Tibial artery (tissue), 4 donors: ENCODE measurements around the gene XIRP1.

Experiments used
- DNase-seq, 2 donors: peaks; one replicate each; pipeline ENCODE4 v3.0.0-alpha.2; 2019
- H3K27ac ChIP-seq, 2 donors: fragments of 200-600 bp; sonication (generic) in 1 of 2; 1 replicate in 1 of 2; 2 replicates in 1 of 2; pipeline ENCODE4 v1.5.1; 2018 to 2019; ENCODE audit warnings: mild to moderate bottlenecking in 1 of 2
- H3K27me3 ChIP-seq, 2 donors: fragments of 200-600 bp; sonication (generic) in 1 of 2; one replicate each; pipeline versions ENCODE4 v1.5.1 to v1.6.0; 2016 to 2019
- H3K36me3 ChIP-seq, 3 donors: fragments of 200-600 bp; sonication (generic) in 2 of 3; one replicate each; pipeline ENCODE4 v1.5.1; 2016 to 2019; ENCODE audit warnings: mild to moderate bottlenecking in 2 of 3
- H3K4me1 ChIP-seq, 4 donors: fragments of 200-600 bp; sonication (generic) in 2 of 4; 1 replicate in 3 of 4; 2 replicates in 1 of 4; pipeline ENCODE4 v1.5.1; 2016 to 2019
- H3K4me3 ChIP-seq, 2 donors: fragments of 200-600 bp; sonication (generic) in 1 of 2; 1 replicate in 1 of 2; 2 replicates in 1 of 2; pipeline ENCODE4 v1.5.1; 2018 to 2019; ENCODE audit warnings: mild to moderate bottlenecking in 2 of 2
- H3K9me3 ChIP-seq, 3 donors: fragments of 200-600 bp; sonication (generic) in 1 of 3; one replicate each; pipeline ENCODE4 v1.5.1; 2016 to 2019
- intact Hi-C: fragments of 100-400 bp; cut with DNase I; formaldehyde crosslinking; loops from one replicate; pipeline ENCODE4 v1.15.0; 2023; ENCODE audit warnings: low total_unique reads
- TF ChIP-seq, protein P1 (sequence below), 2 experiments: fragments of 200-600 bp in 1 of 2; fragments of 450-650 bp in 1 of 2; IDR thresholded peaks; one replicate each; pipeline ENCODE4 v1.5.1; 2017 to 2019; ENCODE audit warnings: antibody characterized with exemption in 2 of 2, mild to moderate bottlenecking in 1 of 2, moderate library complexity in 1 of 2

XIRP1 gene

DNA sequence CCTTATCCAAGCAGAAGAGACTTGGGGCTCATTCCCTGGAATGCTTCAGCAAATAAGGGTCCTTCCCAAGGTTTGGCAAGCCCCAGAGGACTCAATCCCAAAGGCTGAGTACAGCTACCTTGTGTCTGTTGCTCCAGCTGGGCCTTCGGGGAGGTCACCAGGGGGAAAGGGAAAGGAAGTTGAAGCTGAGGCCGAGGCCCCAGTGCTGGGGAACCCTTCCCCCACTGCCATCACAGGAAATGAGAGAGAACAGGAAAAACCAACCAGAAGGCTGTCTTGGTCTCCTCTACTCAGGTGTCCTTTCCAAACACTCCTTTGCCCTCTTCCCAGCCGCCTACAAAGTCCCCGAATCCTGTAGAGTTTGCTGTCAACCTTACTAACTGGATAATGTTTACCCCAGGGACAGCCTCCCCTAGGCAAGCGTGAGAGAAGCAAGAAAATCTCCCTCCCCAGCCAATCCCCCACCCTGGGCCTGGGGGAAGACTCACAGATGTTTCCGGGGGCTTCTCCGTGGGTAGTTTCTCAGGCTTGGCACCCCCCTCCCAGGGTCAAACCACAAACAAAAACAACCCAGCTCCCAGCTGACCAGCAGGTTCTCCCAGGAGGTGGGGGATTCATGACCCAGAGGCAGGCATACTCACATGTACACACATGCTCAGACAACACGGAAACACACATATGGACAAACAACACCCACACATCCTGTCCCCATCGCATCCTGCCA is 44.5 kb downstream of the XIRP1 start:
- no peaks in the 10 kb centered on the region for H3K9me3 ChIP-seq
- intact Hi-C loops = no loop called here
- DNase-seq = peak in 1 of 2 donors; percentile 72
- TF ChIP-seq, protein P1, sequence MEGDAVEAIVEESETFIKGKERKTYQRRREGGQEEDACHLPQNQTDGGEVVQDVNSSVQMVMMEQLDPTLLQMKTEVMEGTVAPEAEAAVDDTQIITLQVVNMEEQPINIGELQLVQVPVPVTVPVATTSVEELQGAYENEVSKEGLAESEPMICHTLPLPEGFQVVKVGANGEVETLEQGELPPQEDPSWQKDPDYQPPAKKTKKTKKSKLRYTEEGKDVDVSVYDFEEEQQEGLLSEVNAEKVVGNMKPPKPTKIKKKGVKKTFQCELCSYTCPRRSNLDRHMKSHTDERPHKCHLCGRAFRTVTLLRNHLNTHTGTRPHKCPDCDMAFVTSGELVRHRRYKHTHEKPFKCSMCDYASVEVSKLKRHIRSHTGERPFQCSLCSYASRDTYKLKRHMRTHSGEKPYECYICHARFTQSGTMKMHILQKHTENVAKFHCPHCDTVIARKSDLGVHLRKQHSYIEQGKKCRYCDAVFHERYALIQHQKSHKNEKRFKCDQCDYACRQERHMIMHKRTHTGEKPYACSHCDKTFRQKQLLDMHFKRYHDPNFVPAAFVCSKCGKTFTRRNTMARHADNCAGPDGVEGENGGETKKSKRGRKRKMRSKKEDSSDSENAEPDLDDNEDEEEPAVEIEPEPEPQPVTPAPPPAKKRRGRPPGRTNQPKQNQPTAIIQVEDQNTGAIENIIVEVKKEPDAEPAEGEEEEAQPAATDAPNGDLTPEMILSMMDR (IDR thresholded peaks at IDR 0.05) = no peak
- H3K4me1 ChIP-seq = peaks cover 0 to 83% (median 67%) of the 10 kb centered on the region in 4 donors
- peak overlapping the region; percentile 21 to 42 for H3K4me3 ChIP-seq
- H3K27me3 ChIP-seq = no peaks in the 10 kb centered on the region
- H3K36me3 ChIP-seq = peaks cover 25 to 37% (median 37%) of the 10 kb centered on the region in 3 donors
- peak overlapping the region; percentile 98 to 100 for H3K27ac ChIP-seq

DNA sequence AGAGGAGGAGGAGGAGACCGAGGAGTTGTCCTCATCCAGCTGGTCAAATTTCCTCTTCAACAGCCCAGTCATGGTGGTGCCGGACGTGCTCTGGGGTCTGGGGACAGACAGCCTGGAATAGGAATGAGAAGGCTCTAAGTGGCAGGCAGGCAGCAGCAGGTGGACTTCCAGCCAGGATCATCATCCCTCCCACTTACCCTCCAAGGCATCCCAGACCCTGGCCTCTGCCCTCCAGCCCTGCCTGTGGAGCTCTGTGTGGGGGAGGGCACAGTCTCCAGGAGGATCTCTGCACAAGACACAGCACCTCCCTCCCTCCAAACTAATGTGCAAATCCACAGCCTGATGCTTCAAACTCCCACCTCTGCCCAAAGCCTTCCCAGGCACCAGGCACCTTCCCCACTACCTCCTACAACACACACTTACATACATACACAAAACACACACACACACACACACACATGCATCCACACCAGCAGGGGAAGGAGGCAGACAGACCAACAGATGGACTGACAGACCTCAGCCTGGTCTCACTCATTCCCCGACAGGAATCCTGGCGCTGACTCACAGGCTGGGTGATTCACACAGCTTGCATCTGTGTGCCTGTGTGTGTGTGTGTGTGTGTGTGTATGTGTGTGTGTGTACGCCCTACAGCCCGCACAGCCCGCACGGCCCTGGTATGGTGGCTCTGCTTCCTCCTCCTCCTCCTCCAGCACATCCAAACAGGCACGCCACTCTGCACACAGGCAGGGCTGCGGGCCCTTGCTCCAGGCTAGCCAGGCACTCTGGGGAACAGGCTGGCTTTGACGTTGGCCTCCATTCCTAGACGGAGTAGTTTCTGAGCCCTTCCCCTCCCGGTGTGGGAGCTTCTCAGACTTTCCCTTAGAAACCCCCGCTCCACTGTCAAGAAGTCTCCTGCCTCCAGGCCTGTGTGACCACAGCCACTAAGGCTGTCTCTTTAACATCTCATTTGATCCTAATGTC is 45.5 kb downstream of the XIRP1 start:
- H3K9me3 ChIP-seq = no peaks in the 10 kb centered on the region
- intact Hi-C loops = no loop called here
- TF ChIP-seq, protein P1 (IDR thresholded peaks at IDR 0.05) = peak in 1 of 2 experiments; percentile 24
- H3K36me3 ChIP-seq = peaks cover 34 to 47% (median 47%) of the 10 kb centered on the region in 3 donors
- peak; percentile 89 to 94 for DNase-seq
- H3K4me1 ChIP-seq = peaks cover 0 to 92% (median 73%) of the 10 kb centered on the region in 4 donors
- peak overlapping the region; percentile 98 to 100 for H3K27ac ChIP-seq
- no peaks in the 10 kb centered on the region for H3K27me3 ChIP-seq
- peak overlapping the region; percentile 21 to 42 for H3K4me3 ChIP-seq

DNA sequence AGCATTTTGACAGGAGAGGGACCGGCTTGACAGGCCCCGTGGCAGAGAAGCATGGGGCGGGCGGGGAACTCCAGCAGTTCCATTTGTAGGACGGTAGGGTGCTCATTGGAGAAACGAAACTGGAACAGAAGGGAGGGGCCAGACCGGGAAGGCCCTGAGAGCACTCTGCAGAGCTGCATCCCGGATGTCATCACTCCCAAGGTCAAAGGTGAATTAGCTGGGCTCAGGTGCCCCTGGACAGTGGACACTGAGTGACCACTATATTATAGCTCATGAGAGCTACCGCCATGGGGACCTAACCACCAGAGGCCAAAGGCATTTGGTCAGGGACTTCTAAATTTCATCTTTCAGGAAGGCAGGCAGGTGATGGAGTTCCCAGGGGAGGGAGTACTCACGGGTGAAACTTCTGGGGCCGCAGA is 46.3 kb downstream of the XIRP1 start:
- intact Hi-C loops = no loop called here
- Histone ChIP-seq H3K4me1 (peaks cover 0 to 92% (median 76%) of the 10 kb centered on the region in 4 donors), H3K9me3 (no peaks in the 10 kb centered on the region), H3K36me3 (peaks cover 34 to 55% (median 55%) of the 10 kb centered on the region in 3 donors), H3K27ac (peak overlapping the region; percentile 98 to 100), H3K27me3 (no peaks in the 10 kb centered on the region), H3K4me3 (peak overlapping the region in 1 of 2 donors; percentile 42)
- TF ChIP-seq, protein P1 (IDR thresholded peaks at IDR 0.05) = peak; percentile 11 to 21
- DNase-seq = peak in 1 of 2 donors; percentile 79

DNA sequence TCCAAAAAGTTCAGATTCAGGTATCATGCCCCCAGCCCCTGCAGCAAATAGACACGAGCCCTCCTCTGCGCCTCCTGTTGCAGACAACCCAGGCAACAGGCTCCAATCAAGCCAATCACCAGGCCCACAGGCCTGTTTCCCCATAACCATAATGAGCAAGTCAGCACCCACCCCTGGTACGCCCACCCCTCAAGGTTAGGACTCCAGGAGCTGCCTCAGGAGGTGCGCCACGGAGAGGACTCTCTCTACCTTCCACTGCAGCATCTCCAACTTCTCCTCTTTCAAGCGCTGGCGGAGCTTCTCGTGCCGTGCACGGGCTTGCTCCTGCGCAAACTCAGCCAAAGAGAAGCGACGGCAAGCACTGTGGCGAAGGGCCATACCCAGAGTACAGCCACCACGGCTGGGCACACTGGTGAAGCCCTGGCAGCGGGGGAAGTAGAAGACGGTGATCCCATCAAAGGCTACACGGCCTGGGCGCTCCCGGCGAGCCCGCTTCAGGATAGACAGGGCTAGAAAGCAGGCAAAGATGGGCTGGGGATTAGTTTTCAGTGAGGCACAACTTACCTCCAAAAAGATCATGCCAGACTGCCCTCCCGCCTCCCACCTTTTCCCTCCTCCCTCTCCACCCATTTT is 47.5 kb downstream of the XIRP1 start:
- Histone ChIP-seq H3K9me3 (no peaks in the 10 kb centered on the region), H3K27me3 (no peaks in the 10 kb centered on the region), H3K36me3 (peaks cover 34 to 66% (median 63%) of the 10 kb centered on the region in 3 donors), H3K4me1 (peaks cover 0 to 92% (median 73%) of the 10 kb centered on the region in 4 donors), H3K27ac (peak overlapping the region; percentile 98 to 100), H3K4me3 (no peak overlapping the region)
- TF ChIP-seq, protein P1 (IDR thresholded peaks at IDR 0.05) = no peak
- intact Hi-C loops = no loop called here
- DNase-seq = peak in 1 of 2 donors; percentile 62

DNA sequence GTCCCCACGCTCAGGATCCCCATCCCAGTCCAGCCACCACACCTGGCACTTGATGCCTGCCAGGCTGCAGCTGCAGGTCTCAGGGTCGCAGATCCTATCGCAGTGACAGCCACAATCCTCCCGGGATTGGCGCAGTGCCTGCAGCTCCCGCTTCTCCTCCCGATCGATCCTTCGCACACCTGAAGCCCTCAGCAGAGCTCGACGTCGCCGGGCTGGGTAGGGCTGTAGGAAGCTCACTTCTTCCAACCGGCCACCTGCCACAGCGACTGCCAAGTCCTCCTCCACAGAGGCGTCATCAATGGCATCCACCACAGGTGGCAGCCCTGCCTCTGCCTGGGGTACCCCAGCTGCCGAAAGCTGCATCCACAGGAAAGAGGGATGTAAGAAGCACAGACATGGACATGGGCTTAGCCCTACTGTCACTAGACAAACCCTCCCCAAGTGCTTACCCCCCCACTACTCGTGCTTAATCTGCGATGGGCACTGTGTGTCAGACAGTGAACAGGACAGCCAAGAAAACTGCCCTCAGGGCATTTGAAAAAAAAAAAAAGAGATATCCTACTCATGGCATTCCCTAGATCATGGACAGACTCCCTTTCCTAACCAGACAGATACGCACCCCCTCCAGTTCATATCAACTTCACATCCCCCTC is 48.2 kb downstream of the XIRP1 start:
- H3K4me3 ChIP-seq = no peak overlapping the region
- H3K27me3 ChIP-seq = no peaks in the 10 kb centered on the region
- no peak overlapping the region for H3K27ac ChIP-seq
- no peaks in the 10 kb centered on the region for H3K9me3 ChIP-seq
- peaks cover 34 to 66% (median 63%) of the 10 kb centered on the region in 3 donors for H3K36me3 ChIP-seq
- peaks cover 0 to 91% (median 72%) of the 10 kb centered on the region in 4 donors for H3K4me1 ChIP-seq
- peak in 1 of 2 donors; percentile 64 for DNase-seq
- intact Hi-C loops = no loop called here
- TF ChIP-seq, protein P1 (IDR thresholded peaks at IDR 0.05) = no peak
